HG03280 (cell line): ENCODE data around the gene POLR1G.

Source experiments
- ATAC-seq: cut with Tn5 transposase; IDR thresholded peaks from one replicate; pipeline ENCODE4 v1.9.1; 2021; ENCODE audit warnings: mild to moderate bottlenecking, moderate library complexity; ENCODE audit not compliant: unreplicated experiment

POLR1G gene

DNA sequence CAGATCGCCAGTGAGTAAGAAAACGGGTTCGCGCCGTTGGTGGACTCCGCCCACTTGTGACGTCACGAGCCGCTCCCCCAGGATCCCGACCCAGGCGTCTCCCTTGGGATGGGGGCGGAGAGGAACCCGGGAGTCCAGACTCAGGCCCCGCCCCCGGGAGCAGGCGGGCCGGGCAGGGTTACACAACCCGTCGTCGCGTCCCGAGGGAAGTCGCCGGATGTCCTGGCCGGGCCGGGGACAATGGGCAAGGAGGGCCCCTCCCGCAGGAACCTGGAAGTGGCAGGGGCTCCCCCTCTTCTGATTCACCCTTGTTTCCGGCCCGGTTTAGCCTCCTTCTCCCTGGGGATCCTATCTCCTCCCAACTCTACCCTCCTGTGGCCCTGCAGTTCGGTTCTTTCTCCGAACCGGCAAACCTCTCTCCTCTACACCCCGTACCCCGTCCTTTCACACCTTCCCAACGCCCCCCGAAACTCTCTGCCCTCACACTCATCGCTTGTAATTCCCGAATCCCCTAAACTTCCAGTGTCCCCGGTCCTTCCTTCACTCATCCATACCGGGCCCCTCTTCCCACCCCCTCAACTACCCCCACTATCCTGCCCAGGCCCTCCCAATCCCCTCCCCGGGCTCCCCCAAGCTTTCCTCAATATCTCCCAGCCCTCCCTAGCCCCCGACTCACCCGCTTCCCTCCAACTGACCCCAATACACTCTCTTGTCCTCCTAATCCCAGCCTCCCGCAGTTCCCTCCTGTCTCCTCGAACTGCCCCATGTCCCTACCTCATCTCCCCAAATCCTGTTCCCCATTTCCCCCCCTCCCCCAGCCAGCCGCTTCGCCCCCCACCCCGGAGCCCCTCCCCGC lies 37.2 kb downstream of the POLR1G start:
- no peak for ATAC-seq

- peak; percentile 48 for ATAC-seq
These were observed 38.0 kb downstream of the POLR1G start for GRCh38 chr19:45444318-45445041.

- ATAC-seq, result no peak
These were observed 38.7 kb downstream of the POLR1G start for GRCh38 chr19:45445139-45445538.

DNA sequence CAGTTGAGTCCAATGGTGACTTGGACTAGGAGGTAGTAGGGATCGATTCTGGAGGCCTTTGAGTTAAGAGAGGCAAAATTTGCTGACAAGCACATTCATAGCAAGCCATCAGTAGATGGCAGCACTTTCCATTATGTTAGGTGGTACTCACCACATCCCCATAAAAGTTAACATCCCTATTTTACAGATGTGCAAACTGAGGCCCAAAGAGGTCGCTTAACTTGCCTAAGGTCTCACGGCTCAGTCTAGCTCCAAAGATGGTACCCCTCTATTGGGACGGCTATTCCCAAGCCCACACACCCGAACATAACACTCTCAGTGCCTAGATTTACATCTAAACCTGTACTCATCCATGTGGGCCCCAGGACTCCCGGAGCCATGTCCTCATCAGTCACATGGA lies 39.9 kb downstream of the POLR1G start:
- ATAC-seq, result no peak

DNA sequence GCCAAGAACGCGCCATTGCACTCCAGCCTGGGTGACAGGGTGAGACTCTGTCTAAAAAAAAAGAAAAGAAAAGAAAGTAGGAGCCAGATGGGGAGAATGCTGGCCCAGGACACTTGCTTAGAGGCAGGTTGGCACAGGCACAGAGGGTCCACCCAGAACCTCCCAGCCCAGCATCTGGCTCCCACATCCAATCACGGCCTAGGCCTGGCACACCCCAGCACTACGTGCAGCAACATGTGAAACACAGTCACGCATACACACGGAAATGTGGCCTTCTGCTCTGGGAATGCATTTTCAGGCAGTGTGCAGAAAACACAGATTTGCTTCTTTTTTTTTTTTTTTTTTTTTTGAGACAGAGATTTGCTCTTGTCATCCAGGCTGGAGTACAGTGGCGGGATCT lies 40.5 kb downstream of the POLR1G start:
- ATAC-seq, result no peak

- ATAC-seq, result no peak
These were observed 41.9 kb downstream of the POLR1G start for GRCh38 chr19:45448425-45448756.

- no peak for ATAC-seq
These were observed 42.4 kb downstream of the POLR1G start for GRCh38 chr19:45448887-45449299.

GRCh38 chr19:45450012-45450333 lies 43.5 kb downstream of the POLR1G start:
- no peak for ATAC-seq

DNA sequence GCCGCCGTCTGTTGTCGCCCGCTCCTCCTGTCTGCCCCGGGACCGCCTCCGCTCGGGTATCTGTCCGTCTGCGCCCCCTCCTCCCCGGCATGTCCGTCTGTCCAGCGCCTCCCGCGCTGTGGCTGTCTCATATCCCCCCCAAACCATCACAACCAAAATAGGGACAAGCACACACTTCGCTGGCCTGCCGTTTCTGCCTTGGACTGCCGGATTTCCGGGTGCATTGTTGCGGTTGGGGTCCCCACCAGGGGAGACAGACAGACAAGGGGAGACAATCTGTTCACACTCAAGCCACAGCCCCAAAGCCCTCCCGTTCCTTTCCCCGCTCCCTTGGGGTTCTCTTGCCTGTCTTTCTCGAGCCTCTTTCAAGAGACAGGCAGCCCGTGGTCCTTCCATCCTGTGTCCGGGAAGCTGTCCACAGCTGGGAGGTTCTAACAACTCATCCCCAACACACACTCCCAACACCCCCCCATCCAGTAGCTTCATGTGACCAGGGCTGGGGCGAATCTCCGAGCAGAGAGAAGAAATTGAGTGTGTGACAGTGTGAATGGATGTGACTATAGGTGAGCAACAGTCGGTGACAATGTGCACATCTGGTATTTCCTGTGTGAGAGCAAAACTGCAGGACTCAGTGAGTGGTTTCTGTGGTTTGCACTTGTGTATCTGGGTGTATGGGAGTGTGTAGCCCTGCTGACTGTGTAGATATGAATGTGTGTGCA lies 44.8 kb downstream of the POLR1G start:
- no peak for ATAC-seq

- no peak for ATAC-seq
These were observed 45.5 kb downstream of the POLR1G start for GRCh38 chr19:45451850-45452387.

GRCh38 chr19:45455707-45456499 lies 49.5 kb downstream of the POLR1G start:
- ATAC-seq, result no peak

DNA sequence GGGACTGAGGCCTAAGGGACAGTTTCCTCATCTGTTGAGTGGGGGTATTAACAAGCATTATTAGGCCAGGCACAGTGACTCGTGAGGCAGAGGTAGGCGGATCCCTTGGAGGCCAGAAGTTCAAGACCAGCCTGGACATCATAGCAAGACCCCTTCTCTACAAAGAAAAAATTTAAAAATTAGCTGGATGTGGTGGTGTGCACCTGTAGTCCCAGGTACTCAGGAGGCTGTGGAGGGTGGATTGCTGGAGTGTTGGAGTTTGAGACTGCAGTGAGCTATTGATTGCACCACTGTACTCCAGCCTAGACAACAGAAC lies 50.0 kb downstream of the POLR1G start:
- no peak for ATAC-seq

- ATAC-seq, result no peak
These were observed 51.3 kb downstream of the POLR1G start for GRCh38 chr19:45457776-45458175.
